ENCODE results near the gene SHISAL2A. TPM values are rescaled to one million over a fixed set of nuclear protein-coding genes. Genes with fewer than 3 reads are reported as not detected.

Gene SHISAL2A
- polyA plus RNA-seq, 1 of the 3 experiments (the other 2 are of a cell fraction) = 0.07 TPM

GRCh38 chr1:52633291-52633754, 355 bp downstream of the SHISAL2A start:
- Histone ChIP-seq H3K9me2 (no peaks in the 10 kb centered on the region), H3K27ac (ENCODE audit: low read depth in 2 of 2, low read length in 1 of 2) (no peak overlapping the region), H2AFZ (ENCODE audit: low read depth) (peak overlapping the region; percentile 89; the same call in 1 of the 2 replicates), H4K20me1 (ENCODE audit: insufficient read depth) (no peaks in the 10 kb centered on the region), H3K9ac (no peak overlapping the region), H3K9me3 (no peaks in the 10 kb centered on the region), H3K27me3 (ENCODE audit: insufficient read depth) (peaks cover 6% of the 10 kb centered on the region; the same call in 1 of the 2 replicates), H3K4me2 (peak overlapping the region; percentile 55), H3K4me3 (ENCODE audit: low read depth in 2 of 2, low read length in 1 of 2) (peak overlapping the region; percentile 12 to 42; a peak in 2 of 4 replicates), H3K79me2 (ENCODE audit: insufficient read depth) (no peaks in the 10 kb centered on the region), H3K4me1 (ENCODE audit: control insufficient read depth in 1 of 2, insufficient read depth in 2 of 2, low read depth in 1 of 2, low read length in 1 of 2) (peaks cover 0 to 9% of the 10 kb centered on the region in 2 experiments; a peak in 1 of 4 replicates), H3K36me3 (replicated peaks in 1 of 2; ENCODE audit: control insufficient read depth in 1 of 2, insufficient read depth in 2 of 2, low read length in 1 of 2) (no peaks in the 10 kb centered on the region), H3F3A (replicated peaks; ENCODE audit: insufficient read depth) (no peaks in the 10 kb centered on the region)
- ChIA-PET POLR2A (interaction anchor here (1.5 kb wide), 1 partner anchor 80 kb away, joined by 4 read pairs; the partner anchor contains the start of gene TUT4), CTCF (interaction anchor here (1.3 kb wide), 1 partner anchor 11 kb away, joined by 5 read pairs; no protein-coding TSS in a partner anchor)
- WGBS (ENCODE audit: low lambda C conversion rate) = 21% methylated on average over 7 of the region's 52 CpGs
- DNase-seq = no peak
- no peak for TF ChIP-seq GABPA (IDR thresholded peaks at IDR 0.05; ENCODE audit: low read depth)
- no peak for TF ChIP-seq NFIC (IDR thresholded peaks at IDR 0.05; ENCODE audit: borderline replicate concordance)

- TF ChIP-seq CHD2 (IDR thresholded peaks at IDR 0.05; ENCODE audit: low read length, partially characterized antibody) = no peak
- no peak for TF ChIP-seq RCOR1 (IDR thresholded peaks at IDR 0.05; ENCODE audit: low read length)
- no peak for TF ChIP-seq EZH2phosphoT487 (IDR thresholded peaks at IDR 0.05; ENCODE audit: borderline replicate concordance, low read depth)
- TF ChIP-seq MEF2A (IDR thresholded peaks at IDR 0.05; ENCODE audit: borderline replicate concordance, low read depth) = no peak
- TF ChIP-seq, protein P1, sequence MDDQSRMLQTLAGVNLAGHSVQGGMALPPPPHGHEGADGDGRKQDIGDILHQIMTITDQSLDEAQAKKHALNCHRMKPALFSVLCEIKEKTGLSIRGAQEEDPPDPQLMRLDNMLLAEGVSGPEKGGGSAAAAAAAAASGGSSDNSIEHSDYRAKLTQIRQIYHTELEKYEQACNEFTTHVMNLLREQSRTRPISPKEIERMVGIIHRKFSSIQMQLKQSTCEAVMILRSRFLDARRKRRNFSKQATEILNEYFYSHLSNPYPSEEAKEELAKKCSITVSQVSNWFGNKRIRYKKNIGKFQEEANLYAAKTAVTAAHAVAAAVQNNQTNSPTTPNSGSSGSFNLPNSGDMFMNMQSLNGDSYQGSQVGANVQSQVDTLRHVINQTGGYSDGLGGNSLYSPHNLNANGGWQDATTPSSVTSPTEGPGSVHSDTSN (IDR thresholded peaks at IDR 0.05) = no peak
- no peak for TF ChIP-seq SMC3 (IDR thresholded peaks at IDR 0.05; ENCODE audit: low read depth, low read length)
- TF ChIP-seq RXRA (IDR thresholded peaks at IDR 0.05; ENCODE audit: borderline replicate concordance, low read depth) = no peak
- peaks cover 6% of the 10 kb centered on the region; the same call in 1 of the 2 replicates for H3K27me3 ChIP-seq (ENCODE audit: insufficient read depth)
- 93% methylated on average over 4 of the region's 4 CpGs for WGBS (ENCODE audit: low lambda C conversion rate)
- peaks cover 0 to 8% of the 10 kb centered on the region in 2 experiments; a peak in 1 of 4 replicates for H3K4me1 ChIP-seq (ENCODE audit: control insufficient read depth in 1 of 2, insufficient read depth in 2 of 2, low read depth in 1 of 2, low read length in 1 of 2)
- H3K9me3 ChIP-seq = no peaks in the 10 kb centered on the region
- no peaks in the 10 kb centered on the region for H3K79me2 ChIP-seq (ENCODE audit: insufficient read depth)
- H3F3A ChIP-seq (replicated peaks; ENCODE audit: insufficient read depth) = no peaks in the 10 kb centered on the region
- no peaks in the 10 kb centered on the region for H3K9me2 ChIP-seq
- H3K9ac ChIP-seq = no peak overlapping the region
- H3K4me3 ChIP-seq (ENCODE audit: low read depth in 2 of 2, low read length in 1 of 2) = no peak overlapping the region
- H2AFZ ChIP-seq (ENCODE audit: low read depth) = no peak overlapping the region
- POLR2A ChIA-PET = interaction anchor here (1.5 kb wide), 1 partner anchor 81 kb away, joined by 4 read pairs; the partner anchor contains the start of gene TUT4
- no peak for DNase-seq
- H3K4me2 ChIP-seq = no peak overlapping the region
- H4K20me1 ChIP-seq (ENCODE audit: insufficient read depth) = no peaks in the 10 kb centered on the region
- H3K36me3 ChIP-seq (replicated peaks in 1 of 2; ENCODE audit: control insufficient read depth in 1 of 2, insufficient read depth in 2 of 2, low read length in 1 of 2) = no peaks in the 10 kb centered on the region
- no peak overlapping the region for H3K27ac ChIP-seq (ENCODE audit: low read depth in 2 of 2, low read length in 1 of 2)
- CTCF ChIA-PET = no interaction called here
Measured at GRCh38 chr1:52634111-52634510, 1.1 kb downstream of the SHISAL2A start.

Measured in SK-N-SH (cell line).